Rectal smooth muscle tissue (tissue), 1 donor: ENCODE results near the gene ZNF660.

Source experiments
- H3K27ac ChIP-seq: one replicate; pipeline ENCODE4 v1.7.0; 2013; ENCODE audit warnings: low read depth, low read length, inconsistent platforms
- H3K27me3 ChIP-seq: one replicate; pipeline ENCODE4 v1.7.0; 2013; ENCODE audit warnings: low read length; ENCODE audit not compliant: control insufficient read depth, insufficient read depth
- H3K36me3 ChIP-seq: one replicate; pipeline ENCODE4 v1.7.0; 2013; ENCODE audit warnings: low read length; ENCODE audit not compliant: control insufficient read depth, insufficient read depth
- H3K4me1 ChIP-seq: one replicate; pipeline ENCODE4 v1.7.0; 2013; ENCODE audit warnings: low read length; ENCODE audit not compliant: control insufficient read depth, insufficient read depth
- H3K4me3 ChIP-seq: one replicate; pipeline ENCODE4 v1.7.0; 2013; ENCODE audit warnings: low read length
- H3K9ac ChIP-seq: one replicate; pipeline ENCODE4 v1.7.0; 2013; ENCODE audit warnings: low read length

Gene ZNF660

GRCh38 chr3:44648564-44649229 is 63.9 kb downstream of the ZNF660 start, which contains the start of gene ZNF35:
Gene ZNF35 (plus strand): TSS chr3:44648732. CDS start chr3:44651068, 2,336 bp downstream.
- peak within 1 kb of the TSS; percentile 90 for H3K4me3 ChIP-seq
- peaks cover 9% of the 10 kb centered on the region for H3K36me3 ChIP-seq
- peak within 1 kb of the TSS; percentile 70 for H3K9ac ChIP-seq
- H3K27me3 ChIP-seq = no peaks in the 10 kb centered on the region
- H3K4me1 ChIP-seq = peaks cover 3% of the 10 kb centered on the region
- peak within 1 kb of the TSS; percentile 25 for H3K27ac ChIP-seq
